DND-41 (cell line): ENCODE measurements around the gene CNN3.
"Not testable (repeated sequence)": the region's sequence is repeated elsewhere in the genome, so short reads cannot be mapped to it uniquely, and the experiment has no call there.

Experiments used
- EZH2 ChIP-seq: IDR thresholded peaks from 3 replicates; pipeline ENCODE4 v1.6.1; 2012; ENCODE audit warnings: borderline replicate concordance, low read depth, mild to moderate bottlenecking, moderate library complexity, low read length, inconsistent platforms; ENCODE audit not compliant: severe bottlenecking
- TF ChIP-seq, protein P1 (sequence below): IDR thresholded peaks from 2 replicates; pipeline ENCODE4 v1.5.1; 2012; ENCODE audit warnings: borderline replicate concordance, low read length, moderate library complexity, mild to moderate bottlenecking; ENCODE audit not compliant: poor library complexity, severe bottlenecking; ENCODE audit errors: extremely low read depth

DNA sequence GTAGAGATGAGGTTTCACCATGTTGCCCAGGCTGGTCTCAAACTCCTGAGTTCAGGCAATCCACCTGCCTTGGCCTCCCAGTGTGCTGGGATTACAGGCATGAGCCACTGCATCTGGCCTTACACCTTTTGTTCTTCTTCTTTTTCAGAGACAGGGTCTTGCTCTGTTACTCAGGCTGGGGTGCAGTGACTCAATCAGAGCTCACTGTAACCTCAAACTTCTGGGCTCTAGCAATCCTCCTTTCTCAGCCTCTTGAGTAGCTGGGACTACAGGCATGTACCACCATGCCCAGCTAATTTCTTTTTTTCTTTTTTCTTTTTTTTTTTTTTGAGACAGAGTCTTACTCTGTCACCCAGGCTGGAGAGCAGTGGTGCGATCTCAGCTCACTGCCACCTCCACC lies 14.6 kb upstream of the CNN3 start:
- TF ChIP-seq, protein P1, sequence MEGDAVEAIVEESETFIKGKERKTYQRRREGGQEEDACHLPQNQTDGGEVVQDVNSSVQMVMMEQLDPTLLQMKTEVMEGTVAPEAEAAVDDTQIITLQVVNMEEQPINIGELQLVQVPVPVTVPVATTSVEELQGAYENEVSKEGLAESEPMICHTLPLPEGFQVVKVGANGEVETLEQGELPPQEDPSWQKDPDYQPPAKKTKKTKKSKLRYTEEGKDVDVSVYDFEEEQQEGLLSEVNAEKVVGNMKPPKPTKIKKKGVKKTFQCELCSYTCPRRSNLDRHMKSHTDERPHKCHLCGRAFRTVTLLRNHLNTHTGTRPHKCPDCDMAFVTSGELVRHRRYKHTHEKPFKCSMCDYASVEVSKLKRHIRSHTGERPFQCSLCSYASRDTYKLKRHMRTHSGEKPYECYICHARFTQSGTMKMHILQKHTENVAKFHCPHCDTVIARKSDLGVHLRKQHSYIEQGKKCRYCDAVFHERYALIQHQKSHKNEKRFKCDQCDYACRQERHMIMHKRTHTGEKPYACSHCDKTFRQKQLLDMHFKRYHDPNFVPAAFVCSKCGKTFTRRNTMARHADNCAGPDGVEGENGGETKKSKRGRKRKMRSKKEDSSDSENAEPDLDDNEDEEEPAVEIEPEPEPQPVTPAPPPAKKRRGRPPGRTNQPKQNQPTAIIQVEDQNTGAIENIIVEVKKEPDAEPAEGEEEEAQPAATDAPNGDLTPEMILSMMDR, result not testable (repeated sequence)
- TF ChIP-seq EZH2, result not testable (repeated sequence)
